ENCODE data around the gene RHPN2.
"Not testable (repeated sequence)": the region's sequence is repeated elsewhere in the genome, so short reads cannot be mapped to it uniquely, and the experiment has no call there.

RHPN2 gene

GRCh38 chr19:32979807-32980206, 84.9 kb downstream of the RHPN2 start:
- H3K27me3 Mint-ChIP-seq, H3K27ac Mint-ChIP-seq, H3K4me3 Mint-ChIP-seq, H3K9me3 Mint-ChIP-seq, H3K4me1 Mint-ChIP-seq, ATAC-seq: not testable (repeated sequence)
- peaks cover 12% of the 10 kb centered on the region for H3K36me3 Mint-ChIP-seq

DNA sequence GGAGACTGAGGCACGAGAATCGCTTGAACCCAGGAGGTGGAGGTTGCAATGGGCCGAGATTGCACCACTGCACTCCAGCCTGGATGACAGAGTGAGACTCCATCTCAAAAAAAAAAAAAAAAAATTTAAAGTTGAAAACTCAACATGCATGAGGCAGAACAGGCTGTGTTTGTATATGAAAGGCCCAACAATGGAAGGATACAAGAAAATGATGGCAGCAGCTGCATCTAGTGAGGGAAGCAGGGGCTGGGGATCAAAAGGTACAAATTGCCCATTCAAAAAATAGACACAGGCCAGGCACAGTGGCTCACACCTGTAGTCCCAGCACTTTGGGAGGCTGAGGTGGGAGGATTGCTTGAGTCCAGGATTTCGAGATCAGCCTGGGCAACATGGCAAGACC, 86.9 kb downstream of the RHPN2 start:
- not testable (repeated sequence) for H3K27ac Mint-ChIP-seq, ATAC-seq, H3K4me1 Mint-ChIP-seq, H3K4me3 Mint-ChIP-seq, H3K27me3 Mint-ChIP-seq, H3K9me3 Mint-ChIP-seq
- peaks cover 12% of the 10 kb centered on the region for H3K36me3 Mint-ChIP-seq

GRCh38 chr19:32977280-32977679, 87.4 kb downstream of the RHPN2 start:
- Mint-ChIP-seq H3K36me3 (peaks cover 12% of the 10 kb centered on the region), H3K4me1 (no peaks in the 10 kb centered on the region), H3K27me3 (no peaks in the 10 kb centered on the region), H3K9me3 (no peaks in the 10 kb centered on the region), H3K4me3 (no peak overlapping the region), H3K27ac (no peak overlapping the region)
- ATAC-seq: no peak

- ATAC-seq: no peak
- no peaks in the 10 kb centered on the region for H3K9me3 Mint-ChIP-seq
- H3K27ac Mint-ChIP-seq: no peak overlapping the region
- H3K36me3 Mint-ChIP-seq: peaks cover 12% of the 10 kb centered on the region
- no peaks in the 10 kb centered on the region for H3K27me3 Mint-ChIP-seq
- H3K4me1 Mint-ChIP-seq: peaks cover 1% of the 10 kb centered on the region
- H3K4me3 Mint-ChIP-seq: no peak overlapping the region
Measured at GRCh38 chr19:32976223-32976805, 88.4 kb downstream of the RHPN2 start.

- Mint-ChIP-seq H3K36me3 (peaks cover 35% of the 10 kb centered on the region), H3K9me3 (no peaks in the 10 kb centered on the region), H3K4me1 (peaks cover 15% of the 10 kb centered on the region), H3K4me3 (peak within 1 kb of the TSS; percentile 98), H3K27me3 (no peaks in the 10 kb centered on the region), H3K27ac (peak within 1 kb of the TSS; percentile 82)
- ATAC-seq: peak; percentile 100
Measured at GRCh38 chr19:32971715-32972540, 92.8 kb downstream of the RHPN2 start, which contains the start of the genes CEP89 and FAAP24. Gene CEP89, minus strand, starts transcription at chr19:32971958. Its CDS starts 84 bp downstream, at chr19:32971874. Gene FAAP24, plus strand, starts transcription at chr19:32972242. Its CDS starts 955 bp downstream, at chr19:32973197.

- H3K36me3 Mint-ChIP-seq: peaks cover 36% of the 10 kb centered on the region
Measured at GRCh38 chr19:32971012-32971595, 93.6 kb downstream of the RHPN2 start.

DNA sequence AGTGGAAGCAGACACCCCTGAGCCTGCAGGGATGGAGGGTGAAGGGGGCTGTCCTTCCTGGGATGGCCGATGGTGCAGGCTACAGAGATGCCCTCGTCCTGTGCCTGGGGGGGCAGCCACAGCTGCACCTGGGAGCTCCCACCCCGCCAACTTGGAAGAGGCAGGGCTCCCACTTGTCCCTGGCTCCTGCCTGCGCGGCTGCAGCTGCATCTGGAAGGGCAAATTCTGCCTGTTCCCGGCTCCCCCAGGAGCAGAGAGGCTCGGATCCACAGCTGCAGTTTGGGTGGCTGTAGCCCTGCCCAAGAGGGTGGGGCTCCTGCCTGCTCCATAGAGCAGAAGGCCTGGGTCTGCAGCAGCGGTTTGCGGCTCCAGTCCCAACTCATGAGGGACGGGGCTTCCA, 95.1 kb downstream of the RHPN2 start:
- Mint-ChIP-seq H3K27ac (no peak overlapping the region), H3K9me3 (no peaks in the 10 kb centered on the region), H3K36me3 (peaks cover 37% of the 10 kb centered on the region), H3K4me1 (peaks cover 15% of the 10 kb centered on the region), H3K4me3 (no peak overlapping the region), H3K27me3 (no peaks in the 10 kb centered on the region)
- no peak for ATAC-seq

More at GRCh38 chr19:32971012-32971595, 93.6 kb downstream of the RHPN2 start:
- H3K27me3 Mint-ChIP-seq: no peaks in the 10 kb centered on the region
- peak overlapping the region; percentile 82 for H3K27ac Mint-ChIP-seq
- H3K4me1 Mint-ChIP-seq: peaks cover 15% of the 10 kb centered on the region
- H3K4me3 Mint-ChIP-seq: peak overlapping the region; percentile 98
- ATAC-seq: no peak
- H3K9me3 Mint-ChIP-seq: no peaks in the 10 kb centered on the region

DNA sequence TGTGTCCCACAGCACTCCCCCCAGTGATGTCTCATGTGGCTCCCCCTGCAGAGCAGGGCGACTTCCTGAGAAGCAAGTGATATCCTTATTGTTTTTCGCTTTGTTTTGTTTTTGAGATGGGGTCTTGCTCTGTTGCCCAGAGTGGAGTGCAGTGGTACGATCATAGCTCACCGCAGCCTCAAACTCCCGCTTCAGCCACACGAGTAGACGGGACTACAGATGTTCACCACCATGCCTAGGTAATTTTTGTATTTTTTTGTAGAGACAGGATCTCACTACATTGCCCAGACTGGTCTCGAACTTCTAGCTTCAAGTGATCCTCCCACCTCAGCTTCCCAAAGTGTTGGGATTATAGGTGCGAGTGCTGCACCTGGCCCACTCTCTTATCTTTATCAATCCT, 97.9 kb downstream of the RHPN2 start:
- Mint-ChIP-seq H3K4me1 (peaks cover 15% of the 10 kb centered on the region), H3K27ac (no peak overlapping the region), H3K4me3 (no peak overlapping the region), H3K9me3 (no peaks in the 10 kb centered on the region), H3K36me3 (peaks cover 61% of the 10 kb centered on the region), H3K27me3 (no peaks in the 10 kb centered on the region)
- ATAC-seq: no peak

DNA sequence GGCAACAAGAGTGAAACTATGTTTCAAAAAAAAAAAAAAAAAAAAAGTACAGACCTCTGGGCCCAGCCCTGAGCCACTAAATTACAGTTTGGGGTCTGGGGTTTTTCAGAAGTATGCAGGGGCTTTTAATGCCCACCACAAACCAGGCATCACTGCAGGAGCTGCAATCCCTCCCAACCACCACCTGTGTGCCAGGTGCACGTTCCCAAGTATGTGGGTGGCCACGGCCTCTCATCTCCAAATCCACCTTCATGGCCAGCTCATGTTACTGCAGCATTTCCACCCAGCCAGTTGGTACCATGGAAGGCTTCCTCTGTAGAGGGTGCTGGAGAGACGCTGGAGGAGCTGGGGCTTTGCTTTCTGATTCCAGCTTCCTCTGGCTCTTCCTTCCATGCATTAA, 119.4 kb downstream of the RHPN2 start:
- no peak overlapping the region for H3K27ac Mint-ChIP-seq
- no peak for ATAC-seq
- H3K9me3 Mint-ChIP-seq: peaks cover 6% of the 10 kb centered on the region
- peaks cover 77% of the 10 kb centered on the region for H3K36me3 Mint-ChIP-seq
- no peaks in the 10 kb centered on the region for H3K27me3 Mint-ChIP-seq
- H3K4me3 Mint-ChIP-seq: no peak overlapping the region
- no peaks in the 10 kb centered on the region for H3K4me1 Mint-ChIP-seq

DNA sequence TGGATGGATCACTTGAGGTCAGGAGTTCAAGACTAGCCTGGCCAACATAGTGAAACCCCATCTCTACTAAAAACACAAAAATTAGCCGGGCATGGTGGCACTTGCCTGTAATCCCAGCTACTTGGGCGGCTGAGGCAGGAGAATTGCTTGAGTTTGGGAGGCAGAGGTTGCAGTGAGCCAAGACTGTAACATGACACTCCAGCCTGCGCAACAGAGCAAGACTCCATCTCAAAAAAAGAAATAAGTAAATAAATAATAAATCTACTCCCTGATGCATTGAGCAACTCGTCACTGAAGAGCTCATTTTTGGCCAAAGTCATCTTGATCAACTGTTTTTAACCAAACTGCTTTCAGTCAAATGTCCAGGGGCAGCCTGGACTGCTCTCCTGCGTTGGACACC, 123.4 kb downstream of the RHPN2 start:
- H3K9me3 Mint-ChIP-seq: not testable (repeated sequence)
- peaks cover 66% of the 10 kb centered on the region for H3K36me3 Mint-ChIP-seq

GRCh38 chr19:32936065-32936464, 128.6 kb downstream of the RHPN2 start:
- H3K27ac Mint-ChIP-seq: no peak overlapping the region
- H3K27me3 Mint-ChIP-seq: no peaks in the 10 kb centered on the region
- H3K9me3 Mint-ChIP-seq: peaks cover 2% of the 10 kb centered on the region
- peaks cover 66% of the 10 kb centered on the region for H3K36me3 Mint-ChIP-seq
- ATAC-seq: no peak
- no peak overlapping the region for H3K4me3 Mint-ChIP-seq
- H3K4me1 Mint-ChIP-seq: no peaks in the 10 kb centered on the region

More for the DNA sequence above, 123.4 kb downstream of the RHPN2 start:
- not testable (repeated sequence) for H3K27me3 Mint-ChIP-seq, H3K4me1 Mint-ChIP-seq, ATAC-seq, H3K27ac Mint-ChIP-seq, H3K4me3 Mint-ChIP-seq

DNA sequence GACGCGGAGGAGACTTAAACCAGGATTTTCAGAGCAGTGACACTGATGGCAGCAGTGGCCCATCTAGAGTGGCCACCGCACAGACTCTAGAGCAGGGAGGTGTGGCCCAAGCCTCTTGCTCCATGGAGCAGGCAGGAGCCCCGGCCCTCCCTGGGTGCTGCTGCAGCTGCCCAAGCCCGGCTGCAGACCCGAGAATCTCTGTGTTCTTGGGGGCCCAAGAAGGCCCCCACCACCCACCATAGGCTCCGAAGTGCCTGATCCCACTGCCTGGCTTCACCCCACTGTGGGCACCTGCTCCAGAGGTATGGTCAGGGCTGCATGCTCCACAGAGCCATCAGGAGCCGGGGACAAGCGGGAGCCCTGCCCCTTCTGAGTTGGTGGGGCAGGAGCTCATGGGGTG, 129.1 kb downstream of the RHPN2 start:
- Mint-ChIP-seq H3K27me3 (no peaks in the 10 kb centered on the region), H3K36me3 (peaks cover 69% of the 10 kb centered on the region), H3K4me3 (no peak overlapping the region), H3K9me3 (peaks cover 2% of the 10 kb centered on the region), H3K27ac (no peak overlapping the region), H3K4me1 (no peaks in the 10 kb centered on the region)
- no peak for ATAC-seq

DNA sequence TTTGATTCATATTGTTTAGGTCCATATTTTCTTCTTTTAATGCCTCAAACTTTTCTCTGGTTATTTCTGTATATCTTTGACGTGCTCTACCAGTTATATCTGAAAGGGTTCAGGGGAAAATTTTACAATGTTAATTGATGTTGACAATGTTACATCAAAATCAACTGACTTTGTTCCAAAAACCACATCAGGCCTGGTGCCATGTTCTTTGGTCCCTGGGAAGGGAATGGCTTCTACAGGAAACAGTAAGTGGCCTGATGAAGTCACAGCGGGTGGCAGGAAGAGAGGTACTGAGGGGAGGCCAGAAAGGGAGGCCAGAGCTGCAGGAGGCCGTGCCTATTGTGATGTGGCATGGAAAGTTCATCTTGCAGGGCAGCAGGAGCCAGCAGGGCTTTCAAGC, 131.1 kb downstream of the RHPN2 start:
- no peaks in the 10 kb centered on the region for H3K4me1 Mint-ChIP-seq
- H3K27ac Mint-ChIP-seq: no peak overlapping the region
- peaks cover 80% of the 10 kb centered on the region for H3K36me3 Mint-ChIP-seq
- H3K9me3 Mint-ChIP-seq: peaks cover 4% of the 10 kb centered on the region
- H3K4me3 Mint-ChIP-seq: no peak overlapping the region
- no peaks in the 10 kb centered on the region for H3K27me3 Mint-ChIP-seq
- no peak for ATAC-seq

- Mint-ChIP-seq H3K9me3 (peaks cover 13% of the 10 kb centered on the region), H3K4me3 (no peak overlapping the region), H3K27ac (no peak overlapping the region), H3K36me3 (peaks cover 81% of the 10 kb centered on the region), H3K27me3 (no peaks in the 10 kb centered on the region), H3K4me1 (no peaks in the 10 kb centered on the region)
- ATAC-seq: no peak
Measured at GRCh38 chr19:32930567-32930966, 134.1 kb downstream of the RHPN2 start.

GRCh38 chr19:32928806-32929205, 135.9 kb downstream of the RHPN2 start:
- H3K27ac Mint-ChIP-seq: no peak overlapping the region
- peaks cover 13% of the 10 kb centered on the region for H3K9me3 Mint-ChIP-seq
- ATAC-seq: no peak
- no peaks in the 10 kb centered on the region for H3K27me3 Mint-ChIP-seq
- no peaks in the 10 kb centered on the region for H3K4me1 Mint-ChIP-seq
- peaks cover 80% of the 10 kb centered on the region for H3K36me3 Mint-ChIP-seq
- no peak overlapping the region for H3K4me3 Mint-ChIP-seq
